Liver (tissue), 9 donors: ENCODE data around the gene XIAP. TPM values are rescaled to one million over a fixed set of nuclear protein-coding genes. Genes with fewer than 3 reads are reported as not detected.

ENCODE experiments used
- DNase-seq: peaks from one replicate; pipeline ENCODE4 v3.0.0-alpha.2; 2017; ENCODE audit warnings: low spot score
- H3K27ac ChIP-seq, 2 donors: one replicate each; pipeline ENCODE4 v1.7.0; 2013; ENCODE audit warnings: inconsistent platforms in 2 of 2, low read length in 2 of 2, control low read depth in 1 of 2, low read depth in 1 of 2, mild to moderate bottlenecking in 1 of 2
- H3K27me3 ChIP-seq, 4 donors: one replicate each; pipeline versions ENCODE4 v1.6.1 to v1.7.0; 2013; ENCODE audit warnings: low read length in 3 of 4, inconsistent platforms in 1 of 4, mild to moderate bottlenecking in 1 of 4, moderate library complexity in 1 of 4; ENCODE audit not compliant: control insufficient read depth in 4 of 4, insufficient read depth in 4 of 4
- H3K36me3 ChIP-seq, 4 donors: one replicate each; pipeline versions ENCODE4 v1.6.1 to v1.7.0; 2013; ENCODE audit warnings: low read length in 3 of 4, mild to moderate bottlenecking in 3 of 4, low read depth in 1 of 4, moderate library complexity in 1 of 4; ENCODE audit not compliant: control insufficient read depth in 4 of 4, insufficient read depth in 3 of 4
- H3K4me1 ChIP-seq, 4 donors: one replicate each; pipeline versions ENCODE4 v1.6.1 to v1.7.0; 2013; ENCODE audit warnings: low read length in 3 of 4, mild to moderate bottlenecking in 3 of 4, moderate library complexity in 1 of 4; ENCODE audit not compliant: control insufficient read depth in 4 of 4, insufficient read depth in 4 of 4
- H3K4me3 ChIP-seq, 3 donors: one replicate each; pipeline versions ENCODE4 v1.6.1 to v1.7.0; 2013; ENCODE audit warnings: low read length in 3 of 3, control low read depth in 1 of 3, low read depth in 1 of 3, mild to moderate bottlenecking in 1 of 3
- H3K9ac ChIP-seq, 2 donors: one replicate each; pipeline ENCODE4 v1.7.0; 2013; ENCODE audit warnings: low read length in 2 of 2, mild to moderate bottlenecking in 2 of 2, moderate library complexity in 2 of 2, control low read depth in 1 of 2, low read depth in 1 of 2
- H3K9me3 ChIP-seq, 4 donors: one replicate each; pipeline versions ENCODE4 v1.6.1 to v1.7.0; 2013; ENCODE audit warnings: low read length in 3 of 4; ENCODE audit not compliant: control insufficient read depth in 4 of 4
- ATF3 ChIP-seq: IDR thresholded peaks from 2 replicates; pipeline ENCODE4 v1.6.1; 2016; ENCODE audit warnings: antibody characterized with exemption
- CTCF ChIP-seq: fragments of 150-350 bp; IDR thresholded peaks from 2 replicates; pipeline ENCODE4 v1.5.1; 2017; ENCODE audit warnings: improper control_type of control experiment, low read depth, low read length; ENCODE audit not compliant: missing input control
- EGR1 ChIP-seq, 2 donors: IDR thresholded peaks; 2 replicates each; pipeline ENCODE4 v1.6.1; 2016 to 2018; ENCODE audit warnings: antibody characterized with exemption in 2 of 2, low read depth in 2 of 2
- FOXA1 ChIP-seq: IDR thresholded peaks from 2 replicates; pipeline ENCODE4 v1.6.1; 2016; ENCODE audit warnings: antibody characterized with exemption
- FOXA2 ChIP-seq: IDR thresholded peaks from 2 replicates; pipeline ENCODE4 v1.6.1; 2016; ENCODE audit warnings: antibody characterized with exemption
- GABPA ChIP-seq, 2 donors: IDR thresholded peaks in 1 of 2; conservative IDR thresholded peaks in 1 of 2; 2 replicates each; pipeline ENCODE4 v1.6.1; 2016; ENCODE audit warnings: antibody characterized with exemption in 2 of 2, mild to moderate bottlenecking in 1 of 2, moderate library complexity in 1 of 2
- NR2F2 ChIP-seq: IDR thresholded peaks from 2 replicates; pipeline ENCODE4 v1.6.1; 2016; ENCODE audit warnings: antibody characterized with exemption
- RAD21 ChIP-seq, 2 donors: IDR thresholded peaks; 2 replicates each; pipeline ENCODE4 v1.6.1; 2016; ENCODE audit warnings: antibody characterized with exemption in 2 of 2, mild to moderate bottlenecking in 2 of 2
- SP1 ChIP-seq: IDR thresholded peaks from 2 replicates; pipeline ENCODE4 v1.6.1; 2018; ENCODE audit warnings: antibody characterized with exemption, mild to moderate bottlenecking
- TAF1 ChIP-seq: conservative IDR thresholded peaks from 2 replicates; pipeline ENCODE4 v1.6.1; 2016; ENCODE audit warnings: antibody characterized with exemption, mild to moderate bottlenecking
- YY1 ChIP-seq: IDR thresholded peaks from 2 replicates; pipeline ENCODE4 v1.6.1; 2016; ENCODE audit warnings: antibody characterized with exemption, mild to moderate bottlenecking
- ZBTB33 ChIP-seq: IDR thresholded peaks from 2 replicates; pipeline ENCODE4 v1.6.1; 2016; ENCODE audit warnings: antibody characterized with exemption
- WGBS: extraction: QIAGEN DNeasy Blood & Tissue Kit; methylation state at CpG from one replicate; pipeline ENCODE4 v1.1.7; 2013; 5-methylcytosine and 5-hydroxymethylcytosine counted together
- polyA plus RNA-seq, 2 donors: library from polyadenylated mRNA; stranded (reverse) in 1 of 2; unstranded in 1 of 2; fragments of 200-250 nt in 1 of 2; fragments of >200 nt in 1 of 2; fragmentation: Nextera tagmentation in 1 of 2; extraction: Ambion mirVana in 1 of 2; gene quantifications; one replicate each; pipeline versions ENCODE4 v1.2.1 to v1.2.3, GENCODE V29; 2013 to 2015
- total RNA-seq, 2 donors: library from RNA; depleted of rRNA; stranded (reverse); fragments of >200 nt; gene quantifications; one replicate each; pipeline ENCODE4 v1.2.3, GENCODE V29; 2014
- TF ChIP-seq, protein P1 (sequence below): IDR thresholded peaks from 2 replicates; pipeline ENCODE4 v1.6.1; 2016; ENCODE audit warnings: antibody characterized with exemption, mild to moderate bottlenecking
- donor health status: healthy.
- donor health status: healthy.
- donor health status: healthy.
- donor health status: healthy.
- donor health status: healthy.

Gene XIAP
- total and polyA plus RNA-seq, 4 donors = 7.8 to 22.8 (median 15.6) TPM

DNA sequence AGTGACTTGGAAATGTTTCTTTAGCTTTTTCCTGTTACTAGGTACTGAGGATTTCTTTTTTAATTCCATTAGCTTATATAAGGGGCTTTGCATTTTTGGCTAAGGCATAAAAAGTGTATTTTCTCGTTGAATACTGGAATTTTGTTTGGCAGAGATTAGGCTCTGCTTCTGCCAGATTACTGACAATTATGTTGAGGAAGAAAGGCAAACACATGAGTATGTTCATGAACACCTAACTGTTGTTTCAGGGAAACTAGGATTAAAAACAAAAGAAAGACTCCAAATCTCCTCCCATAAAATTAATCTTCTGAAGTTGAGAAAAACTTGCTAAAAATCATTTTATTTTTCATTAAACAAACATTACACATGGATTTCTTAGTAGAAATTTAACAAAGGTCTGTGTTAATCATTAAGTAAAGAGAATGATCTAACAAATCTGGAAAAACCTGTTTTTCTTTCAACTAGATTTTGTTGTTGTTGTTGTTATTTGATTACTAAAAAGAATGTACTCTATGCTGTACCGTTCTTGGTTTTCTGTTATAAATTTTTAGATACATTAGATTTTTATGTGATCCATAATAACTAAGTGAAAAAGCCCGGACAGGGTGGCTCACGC lies 58.4 kb downstream of the XIAP start:
- Histone ChIP-seq H3K4me1 (no peaks in the 10 kb centered on the region), H3K4me3 (no peak overlapping the region), H3K9ac (no peak overlapping the region), H3K27me3 (no peaks in the 10 kb centered on the region), H3K27ac (peak overlapping the region in 1 of 2 donors; percentile 42), H3K9me3 (no peaks in the 10 kb centered on the region), H3K36me3 (no peaks in the 10 kb centered on the region)
- no peak for DNase-seq
- TF ChIP-seq SP1 (peak; percentile 12), RAD21 (IDR thresholded peaks at IDR 0.05) (no peak)
- 58% methylated on average over 4 of the region's 4 CpGs for WGBS

DNA sequence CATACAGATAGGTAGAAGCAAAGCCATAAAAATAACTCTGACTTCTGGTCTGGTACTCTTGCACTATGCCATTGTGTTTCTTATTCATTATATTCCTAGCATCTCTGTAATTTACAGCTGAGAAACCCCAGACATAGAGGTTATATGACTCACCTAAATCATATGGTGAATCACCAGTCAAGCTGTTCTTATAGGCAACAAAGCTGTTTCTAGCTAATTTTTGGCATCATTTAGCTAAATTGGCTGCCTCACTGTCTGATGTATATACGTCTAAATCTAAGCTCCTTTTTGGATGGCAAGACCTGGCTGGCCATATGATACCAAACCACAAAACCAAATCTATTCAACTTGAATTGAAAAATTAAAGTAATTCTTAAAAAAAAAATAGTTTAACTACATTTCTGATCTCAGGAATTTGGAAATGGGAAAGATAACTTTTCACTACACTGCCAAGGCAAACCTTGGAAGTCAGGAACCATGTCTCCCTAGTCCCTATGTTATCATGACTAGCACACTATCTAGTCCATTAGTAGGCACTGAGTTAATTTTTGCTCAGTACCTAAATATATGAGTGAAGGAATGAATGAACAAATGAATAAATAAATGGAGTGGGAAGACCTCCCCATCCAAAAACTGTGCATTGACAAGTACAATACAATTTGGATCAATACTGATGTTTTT lies 60.4 kb downstream of the XIAP start:
- Histone ChIP-seq H3K9ac (no peak overlapping the region), H3K4me1 (no peaks in the 10 kb centered on the region), H3K9me3 (no peaks in the 10 kb centered on the region), H3K27ac (no peak overlapping the region), H3K36me3 (no peaks in the 10 kb centered on the region), H3K27me3 (no peaks in the 10 kb centered on the region), H3K4me3 (no peak overlapping the region)
- 8% methylated on average over 1 of the region's 1 CpG for WGBS
- no peak for TF ChIP-seq SP1
- TF ChIP-seq CTCF = no peak
- no peak for TF ChIP-seq FOXA2
- no peak for TF ChIP-seq FOXA1
- TF ChIP-seq ATF3 = no peak
- TF ChIP-seq EGR1 (IDR thresholded peaks at IDR 0.05; ENCODE audit: low read depth in 2 of 2) = no peak
- no peak for TF ChIP-seq NR2F2
- DNase-seq = no peak

GRCh38 chrX:123923211-123923610 lies 63.4 kb downstream of the XIAP start:
- Histone ChIP-seq H3K27ac (no peak overlapping the region), H3K9me3 (no peaks in the 10 kb centered on the region), H3K36me3 (no peaks in the 10 kb centered on the region), H3K4me1 (no peaks in the 10 kb centered on the region), H3K9ac (no peak overlapping the region), H3K27me3 (no peaks in the 10 kb centered on the region), H3K4me3 (no peak overlapping the region)
- 95% methylated on average over 2 of the region's 2 CpGs for WGBS
- no peak for DNase-seq
- TF ChIP-seq GABPA (IDR thresholded peaks at IDR 0.05 in 1 of 2, conservative IDR thresholded peaks at IDR 0.05 in 1 of 2) = no peak
- TF ChIP-seq, protein P1, sequence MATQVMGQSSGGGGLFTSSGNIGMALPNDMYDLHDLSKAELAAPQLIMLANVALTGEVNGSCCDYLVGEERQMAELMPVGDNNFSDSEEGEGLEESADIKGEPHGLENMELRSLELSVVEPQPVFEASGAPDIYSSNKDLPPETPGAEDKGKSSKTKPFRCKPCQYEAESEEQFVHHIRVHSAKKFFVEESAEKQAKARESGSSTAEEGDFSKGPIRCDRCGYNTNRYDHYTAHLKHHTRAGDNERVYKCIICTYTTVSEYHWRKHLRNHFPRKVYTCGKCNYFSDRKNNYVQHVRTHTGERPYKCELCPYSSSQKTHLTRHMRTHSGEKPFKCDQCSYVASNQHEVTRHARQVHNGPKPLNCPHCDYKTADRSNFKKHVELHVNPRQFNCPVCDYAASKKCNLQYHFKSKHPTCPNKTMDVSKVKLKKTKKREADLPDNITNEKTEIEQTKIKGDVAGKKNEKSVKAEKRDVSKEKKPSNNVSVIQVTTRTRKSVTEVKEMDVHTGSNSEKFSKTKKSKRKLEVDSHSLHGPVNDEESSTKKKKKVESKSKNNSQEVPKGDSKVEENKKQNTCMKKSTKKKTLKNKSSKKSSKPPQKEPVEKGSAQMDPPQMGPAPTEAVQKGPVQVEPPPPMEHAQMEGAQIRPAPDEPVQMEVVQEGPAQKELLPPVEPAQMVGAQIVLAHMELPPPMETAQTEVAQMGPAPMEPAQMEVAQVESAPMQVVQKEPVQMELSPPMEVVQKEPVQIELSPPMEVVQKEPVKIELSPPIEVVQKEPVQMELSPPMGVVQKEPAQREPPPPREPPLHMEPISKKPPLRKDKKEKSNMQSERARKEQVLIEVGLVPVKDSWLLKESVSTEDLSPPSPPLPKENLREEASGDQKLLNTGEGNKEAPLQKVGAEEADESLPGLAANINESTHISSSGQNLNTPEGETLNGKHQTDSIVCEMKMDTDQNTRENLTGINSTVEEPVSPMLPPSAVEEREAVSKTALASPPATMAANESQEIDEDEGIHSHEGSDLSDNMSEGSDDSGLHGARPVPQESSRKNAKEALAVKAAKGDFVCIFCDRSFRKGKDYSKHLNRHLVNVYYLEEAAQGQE = no peak
- no peak for TF ChIP-seq FOXA2
- no peak for TF ChIP-seq ZBTB33
- no peak for TF ChIP-seq SP1
- TF ChIP-seq FOXA1 = no peak
- no peak for TF ChIP-seq EGR1 (IDR thresholded peaks at IDR 0.05; ENCODE audit: low read depth in 2 of 2)
- TF ChIP-seq ATF3 = no peak
- no peak for TF ChIP-seq TAF1
- no peak for TF ChIP-seq YY1
- no peak for TF ChIP-seq NR2F2
